Stimulated activated CD8-positive, alpha-beta memory T cell treated with anti-CD3 and anti-CD28 coated beads, Interleukin-7, amount 100 ng/mL, for 24 hours (primary cell): ENCODE measurements around the gene INPPL1.
"Not testable (repeated sequence)": the region's sequence is repeated elsewhere in the genome, so short reads cannot be mapped to it uniquely, and the experiment has no call there.

ENCODE experiments used
- DNase-seq: peaks from one replicate; pipeline ENCODE4 v3.0.0-alpha.2; 2020; ENCODE audit warnings: low read depth

INPPL1 gene

DNA sequence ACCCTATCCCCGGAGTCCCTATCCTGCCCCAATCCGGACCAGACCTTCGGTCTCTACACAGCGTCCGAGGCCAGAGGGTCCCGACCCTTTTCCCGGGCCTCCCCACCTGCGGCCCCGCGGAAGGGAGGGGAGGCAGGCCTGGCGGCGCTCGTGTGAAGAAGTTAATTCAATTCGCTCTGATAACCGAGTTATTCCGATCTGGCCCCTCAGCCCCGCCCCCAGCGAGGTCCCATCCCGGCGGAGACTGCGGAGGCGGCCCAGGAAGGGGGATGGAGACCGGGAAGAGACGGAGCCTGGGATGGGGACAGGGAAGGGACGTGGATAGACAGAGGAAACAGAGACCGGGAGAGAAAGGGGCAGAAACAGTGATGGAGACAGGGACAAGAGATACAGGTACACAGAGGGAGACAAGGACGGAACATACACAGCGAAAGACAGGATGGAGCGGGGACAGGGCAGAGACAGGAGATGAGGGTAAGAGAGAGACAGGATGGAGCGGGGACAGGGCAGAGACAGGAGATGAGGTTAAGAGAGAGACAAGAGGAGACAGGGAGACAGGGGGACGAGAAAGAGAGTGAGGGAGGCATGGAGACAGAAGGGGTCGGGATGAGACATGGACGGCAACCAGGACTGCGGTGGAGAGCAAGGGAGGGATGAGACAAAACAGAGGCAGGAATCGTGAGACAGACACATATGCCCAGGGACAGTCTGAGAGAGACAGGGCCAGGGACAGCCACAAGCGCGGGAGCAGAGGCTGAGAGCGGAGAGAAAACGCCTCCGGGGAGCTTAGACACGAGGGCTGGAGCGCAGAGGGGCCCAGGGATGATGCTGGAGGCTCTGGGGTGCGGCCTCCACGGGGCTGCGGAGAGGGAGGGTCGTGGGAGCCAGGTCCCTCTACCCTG lies 20.0 kb downstream of the INPPL1 start:
- DNase-seq: no peak

DNA sequence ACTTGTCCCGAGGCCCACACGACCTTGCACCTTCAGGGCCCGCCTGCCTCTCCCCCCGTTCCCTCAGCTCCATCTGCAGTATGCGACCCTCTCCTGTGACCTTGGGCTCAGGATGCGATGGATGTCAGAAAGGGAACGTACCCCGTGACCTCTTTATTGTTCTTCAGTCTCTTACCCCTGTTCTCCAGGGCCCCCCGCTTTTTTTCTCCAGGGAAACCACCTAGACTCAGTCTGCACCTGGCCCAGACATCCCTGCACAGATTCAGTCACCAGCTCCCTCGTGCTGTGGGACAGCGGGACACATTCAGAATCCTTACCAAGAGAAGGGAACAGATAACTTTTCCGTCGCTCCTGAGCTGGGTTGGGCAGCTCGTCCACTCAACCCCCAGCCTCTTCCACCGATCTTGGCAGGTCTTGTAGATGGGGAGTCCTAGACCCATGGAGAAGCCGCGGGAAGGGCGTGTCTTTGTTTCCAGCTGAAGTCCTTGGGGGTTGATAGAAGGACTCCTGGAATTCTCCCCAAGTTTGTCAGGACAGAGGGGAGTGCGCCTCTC lies 20.8 kb downstream of the INPPL1 start:
- DNase-seq: no peak

DNA sequence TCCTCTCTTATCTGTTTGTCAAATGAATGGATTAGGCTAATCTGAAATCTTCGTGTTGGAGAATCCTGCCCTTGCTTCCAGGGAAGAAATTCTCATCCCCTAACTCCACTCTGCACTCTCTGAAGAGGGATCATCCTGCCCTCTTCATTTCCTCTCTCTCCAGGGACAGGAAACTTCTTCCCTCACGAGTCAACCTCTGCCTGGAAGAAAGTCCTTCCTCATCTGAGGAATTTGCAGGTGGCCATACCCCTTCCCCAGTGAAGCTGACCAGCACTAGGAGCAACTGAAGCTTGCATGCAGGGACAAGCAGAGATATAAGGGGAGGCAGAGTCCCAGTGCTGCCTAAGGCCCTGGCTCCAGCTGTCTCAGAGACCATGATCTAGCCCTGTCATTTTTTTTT lies 23.0 kb downstream of the INPPL1 start:
- DNase-seq: no peak

GRCh38 chr11:72249961-72250360 lies 25.4 kb downstream of the INPPL1 start:
- DNase-seq: no peak

DNA sequence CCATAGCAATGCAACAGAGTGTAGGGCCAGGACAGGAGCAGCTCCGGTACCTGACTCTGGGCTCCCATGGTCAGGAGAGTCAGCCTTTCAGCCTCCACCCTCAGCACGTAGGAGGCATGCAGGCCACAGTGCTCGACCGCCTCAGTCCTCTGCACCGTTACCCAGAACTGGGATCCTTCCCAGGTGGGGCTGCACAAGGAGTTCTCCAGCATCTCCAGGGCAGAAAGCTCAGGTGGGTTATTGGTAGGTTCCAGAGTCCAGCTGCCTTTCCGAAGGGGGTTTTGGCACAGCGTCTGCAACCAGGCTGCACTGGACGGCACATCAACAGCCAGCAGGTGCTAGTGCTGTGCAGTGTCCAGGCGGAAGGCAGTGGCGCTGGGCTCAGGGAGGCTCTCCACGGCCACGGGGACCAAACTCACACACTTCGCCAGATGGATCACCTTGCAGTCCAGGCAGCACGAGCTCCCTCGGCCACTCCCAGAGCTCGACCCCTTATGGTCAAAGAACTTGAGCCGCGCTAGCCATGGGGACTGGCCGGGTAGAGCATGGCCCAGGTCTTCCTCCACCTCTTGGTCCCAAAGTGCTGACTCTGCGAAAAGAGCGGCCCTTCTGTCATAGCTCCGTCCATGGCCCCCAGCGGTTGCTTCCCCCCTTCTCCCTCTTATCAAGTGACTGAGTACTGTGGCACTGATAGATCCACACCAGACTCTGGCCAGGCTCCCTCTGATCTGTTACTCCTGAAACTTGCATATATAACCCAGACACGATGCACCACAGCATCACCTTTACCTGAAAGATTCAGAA lies 26.3 kb downstream of the INPPL1 start:
- DNase-seq: no peak

GRCh38 chr11:72251614-72252013 lies 27.0 kb downstream of the INPPL1 start:
- no peak for DNase-seq

DNA sequence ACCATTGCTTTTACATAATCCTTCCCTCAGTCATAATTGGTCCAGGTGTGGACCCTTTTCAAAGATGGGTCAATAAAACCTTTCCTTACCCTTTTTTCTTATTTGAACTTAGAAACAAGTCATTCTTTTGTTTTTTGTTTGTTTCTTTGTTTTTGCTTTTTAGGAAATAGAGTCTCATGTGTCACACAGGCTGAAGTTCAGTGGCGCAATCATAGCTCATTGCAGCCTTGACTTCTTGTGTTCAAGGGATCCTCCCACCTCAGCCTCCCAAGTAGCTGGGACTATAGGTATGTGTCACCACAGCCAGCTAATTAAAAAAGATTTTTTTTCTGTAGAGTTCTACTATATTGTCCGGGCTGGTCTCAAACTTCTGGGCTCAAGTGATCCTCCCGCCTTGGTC lies 28.8 kb downstream of the INPPL1 start:
- DNase-seq: no peak

DNA sequence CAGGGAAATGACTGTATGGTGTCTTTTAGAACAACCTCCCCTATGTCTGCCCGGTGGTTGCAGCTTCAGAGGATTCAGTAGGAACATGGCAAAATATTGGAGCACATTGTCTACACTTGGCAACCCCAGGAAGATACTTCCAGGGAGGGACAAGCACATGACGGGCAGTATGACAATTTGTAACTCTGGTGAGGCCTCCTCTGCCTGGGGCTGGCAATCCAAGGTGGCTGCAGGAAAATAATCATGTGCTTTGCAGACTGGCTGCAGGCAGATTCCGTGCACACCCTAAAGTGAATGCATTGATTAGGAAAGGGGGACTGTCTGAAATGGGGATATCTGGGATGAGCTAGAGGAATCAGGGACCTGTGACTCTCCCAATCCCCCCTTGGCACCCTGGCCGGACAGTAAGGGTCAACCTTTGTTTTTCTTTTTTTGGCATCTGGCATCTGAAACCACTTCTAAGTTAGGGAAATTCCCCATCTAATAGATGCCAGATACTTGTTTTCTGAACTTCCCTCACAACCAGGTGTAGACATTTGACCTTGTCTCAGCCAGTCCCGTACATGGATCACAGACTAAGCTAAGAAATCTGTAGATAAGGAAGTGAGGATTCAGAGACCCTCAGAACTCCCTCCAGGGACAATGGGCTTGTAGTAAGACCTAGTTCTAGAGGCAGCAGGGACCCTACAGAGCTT lies 29.9 kb downstream of the INPPL1 start:
- no peak for DNase-seq

GRCh38 chr11:72257570-72257969 lies 33.0 kb downstream of the INPPL1 start:
- DNase-seq: no peak

- no peak for DNase-seq
Observed at GRCh38 chr11:72259490-72259889, 34.9 kb downstream of the INPPL1 start.

DNA sequence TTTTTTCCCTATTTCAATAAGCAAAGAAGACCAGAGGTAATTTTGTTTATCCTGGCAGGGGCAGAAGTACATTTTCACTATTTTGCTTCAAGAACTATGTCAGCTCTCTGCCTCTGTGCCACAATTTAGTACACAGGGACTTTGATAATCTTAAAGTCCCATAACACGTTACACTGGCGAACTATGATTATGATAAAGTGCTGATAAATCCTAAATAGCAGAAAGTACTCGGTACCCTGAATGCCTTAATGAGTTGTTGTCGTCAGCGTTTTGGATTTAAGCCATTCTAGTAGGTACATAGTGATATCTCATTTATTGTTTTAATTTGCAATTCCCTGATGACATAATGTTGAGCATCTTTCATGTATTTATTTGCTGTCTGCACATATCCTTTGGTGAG lies 36.0 kb downstream of the INPPL1 start:
- DNase-seq: no peak

DNA sequence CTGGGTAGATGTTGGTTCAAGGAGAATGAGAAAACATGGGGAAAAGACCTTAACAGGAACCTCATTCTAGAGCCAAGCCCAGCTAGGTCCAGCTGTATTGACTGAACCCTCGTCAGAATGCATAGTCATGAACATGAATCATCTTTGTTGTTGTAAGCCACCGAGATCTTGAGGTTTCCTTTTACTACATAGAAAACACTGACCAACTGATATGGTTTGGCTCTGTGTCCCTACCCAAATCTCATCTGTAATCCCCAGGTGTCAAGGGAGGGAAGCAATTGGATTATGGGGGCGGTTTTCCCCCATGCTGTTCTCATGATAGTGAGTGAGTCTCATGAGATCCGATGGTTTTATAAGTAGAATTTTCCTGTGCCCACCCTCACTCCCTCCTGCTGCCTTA lies 38.8 kb downstream of the INPPL1 start:
- no peak for DNase-seq

- no peak for DNase-seq
Observed at GRCh38 chr11:72265951-72266350, 41.4 kb downstream of the INPPL1 start.

DNA sequence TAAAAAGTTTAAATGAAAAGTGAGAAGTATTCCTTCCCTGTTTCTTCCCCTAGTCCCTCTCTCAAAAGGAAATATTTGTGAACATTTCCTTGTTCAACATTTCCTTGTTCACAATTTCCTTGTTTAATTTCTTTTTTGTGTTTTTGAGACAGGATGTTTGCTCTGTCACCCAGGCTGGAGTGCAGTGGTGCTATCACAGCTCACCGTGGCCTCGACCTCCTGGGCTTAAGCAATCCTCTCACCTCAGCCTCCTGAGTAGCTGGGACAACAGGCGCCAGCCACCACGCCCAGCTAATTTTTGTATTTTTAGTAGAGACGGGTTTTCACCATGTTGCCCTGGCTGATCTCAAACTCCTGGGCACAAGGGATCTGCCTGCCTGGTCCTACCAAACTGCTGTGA lies 42.4 kb downstream of the INPPL1 start:
- DNase-seq: not testable (repeated sequence)

DNA sequence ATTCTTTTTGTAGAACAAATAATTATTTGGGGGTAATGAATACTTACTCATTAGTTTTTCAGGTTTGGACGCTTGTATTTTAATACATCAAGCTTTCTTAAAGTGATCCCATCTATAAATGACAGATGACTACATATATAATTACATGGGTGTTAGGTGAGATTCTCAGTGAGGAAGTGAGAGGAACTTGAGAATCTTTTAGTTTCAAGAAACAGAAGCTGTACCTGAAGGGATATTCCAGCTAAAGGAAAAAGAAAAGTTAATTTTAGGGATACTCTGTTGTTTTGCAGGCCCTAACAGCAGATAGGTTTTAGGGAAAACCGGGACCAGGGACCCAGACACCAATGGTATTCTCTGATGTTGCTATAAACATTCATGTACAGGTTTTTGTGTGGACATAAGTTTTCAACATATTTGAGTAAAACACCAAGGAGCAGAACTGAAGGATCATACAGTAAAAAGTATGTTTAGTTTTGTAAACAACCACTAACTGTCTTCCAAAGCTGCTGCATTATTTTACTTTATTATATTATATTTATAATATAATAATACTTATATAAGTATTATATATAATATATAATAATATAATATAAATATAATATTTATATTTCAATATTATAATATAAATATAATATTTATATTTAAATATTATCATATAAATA lies 43.5 kb downstream of the INPPL1 start:
- DNase-seq: no peak

DNA sequence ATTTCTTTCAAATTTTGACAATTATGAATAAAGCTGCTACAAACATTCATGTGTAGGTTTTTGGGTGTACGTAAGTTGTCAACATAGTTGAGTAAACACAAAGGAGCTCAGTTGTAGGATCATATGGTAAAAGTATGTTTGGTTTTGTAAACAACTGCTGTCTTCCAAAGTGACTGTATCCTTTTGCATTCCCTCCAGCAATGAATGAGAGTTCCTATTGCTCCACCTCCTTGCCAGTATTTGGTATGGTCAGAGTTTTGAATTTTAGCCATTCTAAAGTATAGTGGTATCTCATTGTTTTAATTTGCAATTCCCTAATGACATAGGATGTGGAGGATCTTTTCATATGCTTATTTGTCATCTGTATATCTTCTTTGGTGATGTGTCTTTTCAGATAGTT lies 47.4 kb downstream of the INPPL1 start:
- no peak for DNase-seq

DNA sequence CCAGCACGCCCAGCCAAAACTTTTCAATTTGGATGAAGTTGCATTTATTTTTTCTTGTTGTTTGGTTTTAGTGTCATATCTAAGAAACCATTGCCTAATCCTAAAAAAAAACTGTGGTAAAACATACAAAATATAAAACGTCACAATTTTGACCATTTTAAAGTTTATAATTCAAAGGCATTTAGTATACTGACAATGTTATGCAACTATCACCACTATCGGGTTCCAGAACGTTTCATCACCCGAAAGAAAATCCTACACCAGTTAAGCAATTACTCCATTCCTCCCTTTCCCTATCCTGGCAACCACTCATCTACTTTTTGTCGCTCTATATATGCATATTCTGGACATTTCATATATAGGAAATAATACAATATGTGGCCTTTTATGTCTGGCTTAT lies 49.9 kb downstream of the INPPL1 start:
- no peak for DNase-seq

GRCh38 chr11:72278905-72279304 lies 54.3 kb downstream of the INPPL1 start:
- DNase-seq: no peak

GRCh38 chr11:72280037-72280436 lies 55.5 kb downstream of the INPPL1 start:
- no peak for DNase-seq

GRCh38 chr11:72280726-72281315 lies 56.3 kb downstream of the INPPL1 start:
- DNase-seq: no peak

- no peak for DNase-seq
Observed at GRCh38 chr11:72283947-72284346, 59.4 kb downstream of the INPPL1 start.
